Activated CD4-positive, alpha-beta memory T cell treated with anti-CD3 and anti-CD28 coated beads, Interleukin-2, amount 10 ng/mL, durations not matched to agents 7 days and 5 days (primary cell): ENCODE measurements around the gene KDM4F. TPM values are rescaled to one million over a fixed set of nuclear protein-coding genes. Genes with fewer than 3 reads are reported as not detected.

ENCODE experiments used
- CTCF ChIA-PET: fragments of 350-600 bp; sonication (Branson Sonifier 250); formaldehyde crosslinking; loops from one replicate; lab custom pipeline; 2021; ENCODE audit warnings: antibody characterized with exemption, inconsistent platforms; lab: Charles Lee
- POLR2A ChIA-PET: fragments of 350-600 bp; sonication (Branson Sonifier 250); formaldehyde crosslinking; loops from one replicate; lab custom pipeline; 2021; ENCODE audit warnings: antibody characterized with exemption; lab: Charles Lee
- DNase-seq: peaks from one replicate; pipeline ENCODE4 v3.0.0-alpha.2; 2020
- H3K27ac Mint-ChIP-seq: one replicate; pipeline ENCODE4 v1.8.0; 2021; ENCODE audit warnings: mild to moderate bottlenecking, mixed read lengths
- H3K27me3 Mint-ChIP-seq: one replicate; pipeline ENCODE4 v1.8.0; 2021; ENCODE audit warnings: mixed read lengths
- H3K36me3 Mint-ChIP-seq: one replicate; pipeline ENCODE4 v1.8.0; 2021; ENCODE audit warnings: low read depth, mixed read lengths
- H3K4me1 Mint-ChIP-seq: one replicate; pipeline ENCODE4 v1.8.0; 2021; ENCODE audit warnings: mixed read lengths
- H3K4me3 Mint-ChIP-seq: one replicate; pipeline ENCODE4 v1.8.0; 2021; ENCODE audit warnings: mild to moderate bottlenecking, mixed read lengths
- H3K9me3 Mint-ChIP-seq: one replicate; pipeline ENCODE4 v1.8.0; 2021; ENCODE audit warnings: mixed read lengths
- total RNA-seq, 2 experiments: library from RNA; stranded (reverse); gene quantifications; one replicate each; pipeline ENCODE4 v1.2.3, GENCODE V29; 2021

The KDM4F gene
- total RNA-seq, 2 experiments from 2014 or later, result not detected

DNA sequence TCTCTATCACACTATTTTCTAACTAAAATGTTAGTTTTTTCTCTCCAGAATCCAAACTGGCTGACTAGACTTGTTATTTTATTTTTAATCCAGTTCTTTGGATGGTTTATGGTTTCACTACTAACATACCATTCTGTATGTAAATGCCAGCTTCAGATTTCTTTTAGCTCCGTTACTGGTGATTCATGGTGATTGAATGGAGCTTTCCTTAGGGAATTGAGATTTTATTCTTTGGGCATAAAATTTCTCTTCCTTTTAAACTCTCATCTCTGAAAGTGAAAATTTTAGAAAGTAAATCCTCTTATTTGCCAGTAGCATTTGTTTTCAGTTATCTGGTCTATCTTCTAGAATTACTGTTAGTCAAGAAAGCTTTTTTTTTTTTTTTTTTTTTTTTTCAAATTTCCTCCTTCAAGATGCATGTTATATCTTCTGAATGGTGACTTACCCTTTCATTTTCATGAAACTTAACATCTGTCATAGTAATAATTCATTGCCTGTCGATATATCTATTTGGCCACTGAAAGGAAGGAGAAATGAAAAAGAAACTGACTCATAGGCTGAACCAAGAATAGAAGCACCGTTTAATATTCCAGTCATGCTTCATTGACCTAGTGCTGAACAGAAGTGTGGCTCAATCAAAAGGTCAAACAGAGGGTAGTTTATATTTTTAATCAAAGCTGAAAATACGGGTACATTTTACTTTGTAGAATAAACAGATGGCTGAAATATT lies 46.8 kb downstream of the KDM4F start:
- Mint-ChIP-seq H3K9me3 (no peaks in the 10 kb centered on the region), H3K4me1 (peaks cover 65% of the 10 kb centered on the region), H3K4me3 (peak overlapping the region; percentile 12), H3K27ac (peak overlapping the region; percentile 68), H3K36me3 (peaks cover 35% of the 10 kb centered on the region), H3K27me3 (no peaks in the 10 kb centered on the region)
- ChIA-PET POLR2A (interaction anchor here (0.8 to 1.8 kb wide), 4 partner anchors 9 to 123 kb away, joined by 3 to 6 read pairs (median 4); partner anchors contain the start of genes CWC15, KDM4D and SRSF8), CTCF (interaction anchor here (1.0 to 9.4 kb wide), 3 partner anchors 17 to 55 kb away, joined by 3 to 167 read pairs (median 3); partner anchors contain the start of gene SRSF8)
- DNase-seq, result no peak

- H3K27me3 Mint-ChIP-seq, result no peaks in the 10 kb centered on the region
- H3K27ac Mint-ChIP-seq, result no peak overlapping the region
- H3K4me1 Mint-ChIP-seq, result peaks cover 53% of the 10 kb centered on the region
- CTCF ChIA-PET, result interaction anchor here (1.0 to 1.4 kb wide), 3 partner anchors 12 to 53 kb away, joined by 3 to 4 read pairs (median 3); no protein-coding TSS in a partner anchor
- POLR2A ChIA-PET, result interaction anchor here (1.2 to 1.8 kb wide), 2 partner anchors 8 to 30 kb away, joined by 3 to 6 read pairs; partner anchors contain the start of gene SRSF8
- no peak for DNase-seq
- H3K36me3 Mint-ChIP-seq, result peaks cover 32% of the 10 kb centered on the region
- H3K9me3 Mint-ChIP-seq, result no peaks in the 10 kb centered on the region
- H3K4me3 Mint-ChIP-seq, result no peak overlapping the region
These were observed 48.0 kb downstream of the KDM4F start for GRCh38 chr11:95097209-95097608.

- Mint-ChIP-seq H3K4me1 (peaks cover 37% of the 10 kb centered on the region), H3K36me3 (peaks cover 32% of the 10 kb centered on the region), H3K27me3 (no peaks in the 10 kb centered on the region), H3K4me3 (no peak overlapping the region), H3K27ac (no peak overlapping the region), H3K9me3 (no peaks in the 10 kb centered on the region)
- ChIA-PET POLR2A (interaction anchor here (0.9 to 1.9 kb wide), 5 partner anchors 9 to 692 kb away, joined by 3 to 11 read pairs (median 3); partner anchors contain the start of genes CEP57 and ENDOD1), CTCF (interaction anchor here (0.6 kb wide), 1 partner anchor 32 kb away, joined by 5 read pairs; no protein-coding TSS in a partner anchor)
- DNase-seq, result no peak
These were observed 49.6 kb downstream of the KDM4F start for GRCh38 chr11:95098826-95099225.

DNA sequence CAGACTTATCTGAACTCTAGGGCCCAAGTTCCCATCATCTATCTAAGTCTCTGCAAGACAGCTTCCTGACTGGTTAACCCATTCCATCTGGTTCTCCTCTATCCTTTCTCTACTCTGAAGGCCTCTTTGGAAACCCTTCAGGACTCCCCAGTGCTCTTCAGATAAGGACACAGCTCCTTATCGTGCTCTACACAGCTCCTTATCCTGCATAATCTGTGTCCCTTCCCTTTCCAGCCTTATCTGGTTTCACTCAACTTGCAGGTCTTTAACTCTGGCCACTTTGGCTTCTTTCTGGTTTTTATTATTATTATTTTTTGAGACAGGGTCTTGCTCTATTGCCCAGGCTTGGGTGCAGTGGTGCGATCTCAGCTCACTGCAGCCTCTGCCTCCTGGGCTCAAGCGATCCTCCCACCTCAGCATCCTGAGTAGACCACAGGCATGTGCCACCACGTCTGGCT lies 51.0 kb downstream of the KDM4F start:
- peaks cover 23% of the 10 kb centered on the region for H3K36me3 Mint-ChIP-seq
- CTCF ChIA-PET, result interaction anchor here (1.6 kb wide), 1 partner anchor 31 kb away, joined by 3 read pairs; no protein-coding TSS in a partner anchor
- POLR2A ChIA-PET, result interaction anchor here (1.9 kb wide), 1 partner anchor 11 kb away, joined by 11 read pairs; the partner anchor contains the start of gene ENDOD1
- DNase-seq, result no peak
- no peak overlapping the region for H3K27ac Mint-ChIP-seq
- H3K4me3 Mint-ChIP-seq, result no peak overlapping the region
- H3K9me3 Mint-ChIP-seq, result no peaks in the 10 kb centered on the region
- no peaks in the 10 kb centered on the region for H3K27me3 Mint-ChIP-seq
- peaks cover 26% of the 10 kb centered on the region for H3K4me1 Mint-ChIP-seq

Other genes starting within 250 kb of the KDM4F start
- gene CWC15, start 75.9 kb upstream of the KDM4F start, total RNA-seq, result 10 to 100 TPM; 56.5 to 59.1 TPM
- 1 to 10 TPM in 1 of 2 experiments, under 1 TPM in 1; 0.83 to 1.1 TPM for gene KDM4D, start 75.7 kb upstream of the KDM4F start, total RNA-seq
- gene KDM4E, start 24.2 kb upstream of the KDM4F start, total RNA-seq, result not detected
- gene SRSF8, start 17.5 kb downstream of the KDM4F start, total RNA-seq, result 10 to 100 TPM; 33.0 to 34.7 TPM
- gene ENDOD1, start 40.4 kb downstream of the KDM4F start, total RNA-seq, result 10 to 100 TPM; 20.6 to 22.2 TPM
- gene SESN3, start 181.8 kb downstream of the KDM4F start, total RNA-seq, result 10 to 100 TPM; 23.2 to 24.6 TPM